PC-9 (cell line): ENCODE results near the gene MARVELD2. TPM values are rescaled to one million over a fixed set of nuclear protein-coding genes. Genes with fewer than 3 reads are reported as not detected.
"Not testable (repeated sequence)": the region's sequence is repeated elsewhere in the genome, so short reads cannot be mapped to it uniquely, and the experiment has no call there.

Source experiments
- BruUV-seq: library from RNA; stranded (reverse); fragments of 400-500 nt; replicated peaks from 2 replicates; lab custom pipeline; 2021; lab: Mats Ljungman, UMichigan
- CTCF ChIA-PET: fragments of 300-600 bp; sonication (Branson Sonifier 250); formaldehyde crosslinking; loops from one replicate; lab custom pipeline; 2022; ENCODE audit warnings: antibody characterized with exemption; lab: Charles Lee
- POLR2A ChIA-PET: fragments of 300-600 bp; sonication (Branson Sonifier 250); formaldehyde crosslinking; loops from one replicate; lab custom pipeline; 2022; ENCODE audit warnings: antibody characterized with exemption; ENCODE audit not compliant: unreplicated experiment; lab: Charles Lee
- DNase-seq, 2 experiments: peaks; one replicate each; pipeline versions ENCODE4 v3.0.0 to v3.0.0-alpha.2; 2015 to 2022; ENCODE audit warnings: mixed read lengths in 1 of 2
- H2AFZ ChIP-seq: fragments of 200-600 bp; sonication (generic); 2 replicates; pipeline ENCODE4 v1.8.1; 2017; ENCODE audit warnings: antibody characterized with exemption
- H3F3A ChIP-seq: fragments of 200-600 bp; sonication (generic); 2 replicates; pipeline ENCODE4 v1.8.1; 2017; ENCODE audit warnings: antibody characterized with exemption, mild to moderate bottlenecking, low read depth; ENCODE audit not compliant: insufficient read depth
- H3K27ac ChIP-seq: fragments of 200-600 bp; sonication (generic); 2 replicates; pipeline ENCODE4 v1.6.1; 2016; ENCODE audit warnings: mixed run types
- H3K27me3 ChIP-seq: fragments of 200-600 bp; sonication (generic); 2 replicates; pipeline ENCODE4 v1.6.1; 2016; ENCODE audit warnings: low read depth, mixed run types; ENCODE audit not compliant: insufficient read depth
- H3K36me3 ChIP-seq: fragments of 200-600 bp; sonication (generic); 2 replicates; pipeline ENCODE4 v1.6.1; 2016; ENCODE audit warnings: low read depth, mixed run types
- H3K4me1 ChIP-seq: fragments of 200-600 bp; sonication (generic); replicated peaks from 2 replicates; pipeline ENCODE4 v1.6.1; 2016; ENCODE audit warnings: mixed run types; ENCODE audit not compliant: insufficient read depth
- H3K4me2 ChIP-seq: fragments of 200-600 bp; sonication (generic); 2 replicates; pipeline ENCODE4 v1.6.1; 2017; ENCODE audit warnings: mixed run types
- H3K4me3 ChIP-seq: fragments of 200-600 bp; sonication (generic); 2 replicates; pipeline ENCODE4 v1.6.1; 2016; ENCODE audit warnings: mixed run types
- H3K79me2 ChIP-seq: fragments of 200-600 bp; sonication (generic); 2 replicates; pipeline ENCODE4 v1.6.1; 2017; ENCODE audit warnings: low read depth, mixed run types
- H3K9me2 ChIP-seq: fragments of 200-600 bp; sonication (generic); 2 replicates; pipeline ENCODE4 v1.8.1; 2017; ENCODE audit warnings: mild to moderate bottlenecking; ENCODE audit not compliant: insufficient read depth
- H3K9me3 ChIP-seq: fragments of 200-600 bp; sonication (generic); 2 replicates; pipeline ENCODE4 v1.8.1; 2016; ENCODE audit warnings: low read depth; ENCODE audit not compliant: insufficient read depth
- H4K20me1 ChIP-seq: fragments of 200-600 bp; sonication (generic); 2 replicates; pipeline ENCODE4 v1.8.1; 2017; ENCODE audit not compliant: insufficient read depth
- EZH2 ChIP-seq: fragments of 200-600 bp; sonication (generic); IDR thresholded peaks from 2 replicates; pipeline ENCODE4 v1.8.0; 2017; ENCODE audit warnings: antibody characterized with exemption, low read depth
- intact Hi-C: fragments of 100-400 bp; cut with micrococcal nuclease; formaldehyde crosslinking; loops from one replicate; pipeline ENCODE4 v1.10.0; 2022; ENCODE audit not compliant: unreplicated experiment
- total RNA-seq: library from RNA; stranded (reverse); gene quantifications from 2 replicates; pipeline ENCODE4 v1.2.3, GENCODE V29; 2021
- TF ChIP-seq, protein P1 (sequence below): fragments of 200-600 bp; sonication (generic); conservative IDR thresholded peaks from 2 replicates; pipeline ENCODE4 v1.6.1; 2017; ENCODE audit warnings: mixed run types, antibody characterized with exemption, mild to moderate bottlenecking, moderate library complexity

MARVELD2 gene
- total RNA-seq, 1 experiment from 2014 or later = 21.0 TPM

DNA sequence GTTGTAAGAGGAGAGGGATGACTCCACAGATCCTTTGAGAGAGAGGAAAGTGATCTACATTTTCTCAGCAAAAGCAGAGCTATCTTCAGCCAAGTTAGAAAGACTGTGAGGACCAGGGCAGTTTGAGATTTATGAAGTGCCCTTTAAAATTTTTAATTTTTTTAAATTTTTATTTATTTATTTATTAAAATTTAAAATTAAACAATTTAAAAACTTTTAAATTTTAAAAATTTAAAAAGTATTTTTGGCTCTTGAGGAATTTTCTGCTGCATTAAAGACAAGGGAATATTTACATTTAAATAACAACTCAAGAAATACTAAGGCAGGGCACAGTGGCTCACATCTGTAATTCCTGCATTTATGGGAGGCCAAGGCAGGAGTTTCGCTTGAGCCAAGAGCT lies 47.3 kb downstream of the MARVELD2 start:
- Histone ChIP-seq H3K79me2 (no peaks in the 10 kb centered on the region), H3K27ac (no peak overlapping the region), H3K9me2 (no peaks in the 10 kb centered on the region), H3K36me3 (no peaks in the 10 kb centered on the region), H2AFZ (no peak overlapping the region), H4K20me1 (no peaks in the 10 kb centered on the region), H3K4me3 (no peak overlapping the region), H3K27me3 (no peaks in the 10 kb centered on the region), H3K4me1 (no peaks in the 10 kb centered on the region), H3F3A (no peaks in the 10 kb centered on the region), H3K4me2 (no peak overlapping the region), H3K9me3 (peaks cover 5% of the 10 kb centered on the region)
- BruUV-seq = no TSS peak
- POLR2A ChIA-PET = no interaction called here
- TF ChIP-seq, protein P1, sequence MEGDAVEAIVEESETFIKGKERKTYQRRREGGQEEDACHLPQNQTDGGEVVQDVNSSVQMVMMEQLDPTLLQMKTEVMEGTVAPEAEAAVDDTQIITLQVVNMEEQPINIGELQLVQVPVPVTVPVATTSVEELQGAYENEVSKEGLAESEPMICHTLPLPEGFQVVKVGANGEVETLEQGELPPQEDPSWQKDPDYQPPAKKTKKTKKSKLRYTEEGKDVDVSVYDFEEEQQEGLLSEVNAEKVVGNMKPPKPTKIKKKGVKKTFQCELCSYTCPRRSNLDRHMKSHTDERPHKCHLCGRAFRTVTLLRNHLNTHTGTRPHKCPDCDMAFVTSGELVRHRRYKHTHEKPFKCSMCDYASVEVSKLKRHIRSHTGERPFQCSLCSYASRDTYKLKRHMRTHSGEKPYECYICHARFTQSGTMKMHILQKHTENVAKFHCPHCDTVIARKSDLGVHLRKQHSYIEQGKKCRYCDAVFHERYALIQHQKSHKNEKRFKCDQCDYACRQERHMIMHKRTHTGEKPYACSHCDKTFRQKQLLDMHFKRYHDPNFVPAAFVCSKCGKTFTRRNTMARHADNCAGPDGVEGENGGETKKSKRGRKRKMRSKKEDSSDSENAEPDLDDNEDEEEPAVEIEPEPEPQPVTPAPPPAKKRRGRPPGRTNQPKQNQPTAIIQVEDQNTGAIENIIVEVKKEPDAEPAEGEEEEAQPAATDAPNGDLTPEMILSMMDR = no peak
- CTCF ChIA-PET = no interaction called here
- DNase-seq = no peak
- intact Hi-C loops = no loop called here

DNA sequence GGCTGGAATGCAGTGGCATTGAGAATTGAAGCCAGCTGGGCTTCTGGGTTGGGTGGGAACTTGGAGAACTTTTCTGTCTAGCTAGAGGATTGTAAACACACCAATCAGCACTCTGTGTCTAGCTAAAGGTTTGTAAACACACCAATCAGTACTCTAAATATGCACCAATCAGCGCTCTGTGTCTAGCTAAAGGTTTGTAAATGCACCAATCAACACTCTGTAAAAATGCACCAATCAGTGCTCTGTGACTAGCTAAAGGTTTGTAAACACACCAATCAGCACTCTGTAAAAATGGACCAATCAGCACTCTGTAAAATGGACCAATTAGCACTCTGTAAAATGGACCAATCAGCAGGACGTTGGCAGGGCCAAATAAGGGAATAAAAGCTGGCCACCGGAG lies 51.5 kb downstream of the MARVELD2 start:
- intact Hi-C loops, POLR2A ChIA-PET, H3K4me3 ChIP-seq, CTCF ChIA-PET, BruUV-seq, H4K20me1 ChIP-seq, H3K9me3 ChIP-seq, H3K9me2 ChIP-seq, H3K4me1 ChIP-seq, DNase-seq, H3K27me3 ChIP-seq, H3K27ac ChIP-seq, H2AFZ ChIP-seq, H3K4me2 ChIP-seq, H3K79me2 ChIP-seq, H3F3A ChIP-seq, H3K36me3 ChIP-seq: not testable (repeated sequence)

DNA sequence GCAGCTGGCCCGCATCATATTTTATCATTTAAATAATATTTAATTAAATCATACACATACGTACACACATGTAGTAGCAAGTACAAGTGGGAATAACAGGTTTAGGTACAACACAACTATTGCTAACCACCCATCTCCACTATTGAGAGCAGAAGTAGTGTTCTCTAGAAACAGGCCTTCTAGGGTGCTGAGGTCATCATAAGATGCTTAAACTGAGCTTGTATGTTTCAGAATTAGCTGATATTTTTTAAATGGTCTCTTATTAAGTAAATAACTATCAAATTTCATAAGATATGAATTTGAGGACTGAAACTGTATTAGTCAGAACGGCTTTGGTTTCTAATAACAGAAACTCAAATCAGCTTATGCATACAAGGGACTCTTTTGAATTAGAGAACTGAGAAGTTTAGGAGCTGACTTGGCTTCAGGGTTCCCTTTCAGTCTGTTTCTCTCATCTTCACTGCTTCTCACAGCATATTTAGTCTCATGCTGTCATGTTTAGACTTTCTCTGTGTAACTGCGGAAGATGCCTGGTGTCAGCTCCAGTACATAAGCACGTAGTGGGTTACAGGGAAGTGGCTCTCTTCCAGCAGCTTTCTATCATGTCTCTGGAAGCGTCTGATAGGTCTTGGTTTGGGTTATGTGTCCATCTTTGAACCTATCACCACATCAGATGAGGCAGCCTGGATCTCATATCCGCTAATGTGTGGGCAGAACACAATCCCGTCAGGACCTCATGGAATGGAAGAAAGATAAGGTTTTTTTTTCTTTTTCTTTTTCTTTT lies 52.7 kb downstream of the MARVELD2 start:
- Histone ChIP-seq H4K20me1 (no peaks in the 10 kb centered on the region), H3K27me3 (no peaks in the 10 kb centered on the region), H3K4me1 (no peaks in the 10 kb centered on the region), H3K27ac (no peak overlapping the region), H3K9me3 (peaks cover 5% of the 10 kb centered on the region), H3K36me3 (no peaks in the 10 kb centered on the region), H2AFZ (no peak overlapping the region), H3K79me2 (no peaks in the 10 kb centered on the region), H3F3A (no peaks in the 10 kb centered on the region), H3K4me3 (no peak overlapping the region), H3K9me2 (no peaks in the 10 kb centered on the region; the same call in 1 of the 2 replicates), H3K4me2 (no peak overlapping the region)
- no peak for DNase-seq
- CTCF ChIA-PET = no interaction called here
- TF ChIP-seq EZH2 = no peak
- TF ChIP-seq, protein P1 = no peak
- intact Hi-C loops = no loop called here
- POLR2A ChIA-PET = no interaction called here
- BruUV-seq = no TSS peak

DNA sequence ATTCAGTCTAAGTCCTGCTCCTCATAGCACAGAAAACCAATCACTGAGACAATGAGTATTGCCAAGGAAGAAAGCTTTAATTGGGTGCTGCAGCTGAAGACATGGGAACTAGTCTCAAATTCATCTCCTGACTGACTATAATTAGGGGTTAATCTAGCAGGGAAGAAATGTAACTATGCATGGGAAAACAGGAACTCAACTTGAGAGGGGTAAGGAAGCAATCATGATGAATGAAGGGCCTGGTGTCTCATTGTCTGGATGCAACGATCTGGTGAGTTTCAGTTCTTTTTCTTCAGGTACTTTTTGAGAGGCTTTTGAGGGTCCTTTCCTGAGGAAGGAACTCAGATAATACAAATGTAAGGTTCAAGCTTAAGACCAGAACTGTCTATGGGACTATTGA lies 53.7 kb downstream of the MARVELD2 start:
- no peak overlapping the region for H2AFZ ChIP-seq
- H3K4me2 ChIP-seq = no peak overlapping the region
- no peaks in the 10 kb centered on the region; the same call in 1 of the 2 replicates for H3K9me2 ChIP-seq
- no peaks in the 10 kb centered on the region for H3K36me3 ChIP-seq
- no peaks in the 10 kb centered on the region for H3K27me3 ChIP-seq
- H3K9me3 ChIP-seq = peaks cover 5% of the 10 kb centered on the region
- intact Hi-C loops = no loop called here
- TF ChIP-seq EZH2 = no peak
- TF ChIP-seq, protein P1 = no peak
- no peak overlapping the region for H3K27ac ChIP-seq
- CTCF ChIA-PET = no interaction called here
- H3F3A ChIP-seq = no peaks in the 10 kb centered on the region
- H3K79me2 ChIP-seq = no peaks in the 10 kb centered on the region
- no peaks in the 10 kb centered on the region for H4K20me1 ChIP-seq
- no peak overlapping the region for H3K4me3 ChIP-seq
- no peak for DNase-seq
- H3K4me1 ChIP-seq = no peaks in the 10 kb centered on the region
- POLR2A ChIA-PET = no interaction called here
- no TSS peak for BruUV-seq

DNA sequence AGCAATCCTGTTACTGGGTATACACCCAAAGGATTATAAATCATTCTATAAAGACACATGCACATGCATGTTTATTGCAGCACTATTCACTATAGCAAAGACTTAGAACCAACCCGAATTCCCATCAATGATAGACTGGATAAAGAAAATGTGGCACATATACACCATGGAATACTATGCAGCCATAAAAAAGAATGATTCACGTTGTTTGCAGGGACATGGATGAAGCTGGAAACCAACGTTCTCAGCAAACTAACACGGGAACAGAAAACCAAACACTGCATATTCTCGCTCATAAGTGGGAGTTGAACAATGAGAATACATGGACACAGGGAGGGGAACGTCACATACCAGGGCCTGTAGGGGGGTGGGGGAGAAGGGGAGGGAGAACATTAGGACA lies 56.6 kb downstream of the MARVELD2 start:
- POLR2A ChIA-PET, H4K20me1 ChIP-seq: not testable (repeated sequence)

More for the DNA sequence above, 56.6 kb downstream of the MARVELD2 start:
- H2AFZ ChIP-seq, H3K27me3 ChIP-seq, H3K9me3 ChIP-seq, H3K4me2 ChIP-seq, intact Hi-C loops, H3K4me3 ChIP-seq, DNase-seq, H3K36me3 ChIP-seq, H3F3A ChIP-seq, H3K27ac ChIP-seq, H3K79me2 ChIP-seq, H3K4me1 ChIP-seq, H3K9me2 ChIP-seq, CTCF ChIA-PET, BruUV-seq: not testable (repeated sequence)
